CMK (cell line): ENCODE data around the gene FAM114A2.
A peak's percentile ranks its signal among the peaks of the same experiment; 100 is the strongest.
"Not testable (repeated sequence)": the region's sequence is repeated elsewhere in the genome, so short reads cannot be mapped to it uniquely, and the experiment has no call there.

Source experiments
- DNase-seq: peaks from one replicate; pipeline ENCODE4 v3.0.0-alpha.2; 2010; ENCODE audit warnings: low read depth

FAM114A2 gene

DNA sequence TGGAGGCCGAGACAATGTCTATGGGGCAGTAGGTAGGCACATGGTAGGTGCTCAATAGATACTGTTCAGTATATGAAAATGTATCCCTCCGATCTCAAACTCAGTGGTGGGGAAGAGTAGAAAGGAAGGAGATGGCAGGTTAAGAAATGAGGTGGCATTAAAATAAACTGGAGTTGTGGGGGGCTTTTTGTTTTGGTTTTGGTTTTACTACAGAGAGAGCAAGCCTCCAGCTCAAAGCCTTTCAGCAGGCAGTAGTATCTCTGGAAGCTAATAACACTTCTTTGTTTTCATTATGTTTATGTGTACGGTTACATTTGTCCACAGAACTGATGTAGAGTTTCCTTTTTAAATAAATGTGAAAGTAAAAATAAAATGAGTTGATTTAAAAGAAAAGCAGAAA is 8.6 kb upstream of the FAM114A2 start:
- DNase-seq = no peak

DNA sequence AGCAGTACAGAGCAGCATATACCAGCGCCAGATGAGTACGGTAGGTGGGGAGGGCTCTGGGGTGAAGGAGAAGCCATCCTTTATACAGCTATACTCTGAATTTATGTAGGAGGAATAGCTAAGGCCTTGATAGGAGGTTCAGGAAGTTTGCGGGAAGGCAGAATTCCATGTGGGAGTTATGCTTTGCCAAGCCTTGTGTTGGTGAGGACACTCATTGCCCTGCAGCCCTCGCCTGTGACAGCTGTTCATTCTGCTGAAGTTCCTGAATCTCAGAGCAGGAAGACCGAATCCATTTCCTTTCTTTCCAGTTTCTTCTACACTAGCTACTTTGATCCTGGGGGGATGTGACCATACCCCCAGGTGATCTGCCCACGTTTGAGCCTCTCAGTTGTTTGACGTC is 7.8 kb upstream of the FAM114A2 start:
- no peak for DNase-seq

DNA sequence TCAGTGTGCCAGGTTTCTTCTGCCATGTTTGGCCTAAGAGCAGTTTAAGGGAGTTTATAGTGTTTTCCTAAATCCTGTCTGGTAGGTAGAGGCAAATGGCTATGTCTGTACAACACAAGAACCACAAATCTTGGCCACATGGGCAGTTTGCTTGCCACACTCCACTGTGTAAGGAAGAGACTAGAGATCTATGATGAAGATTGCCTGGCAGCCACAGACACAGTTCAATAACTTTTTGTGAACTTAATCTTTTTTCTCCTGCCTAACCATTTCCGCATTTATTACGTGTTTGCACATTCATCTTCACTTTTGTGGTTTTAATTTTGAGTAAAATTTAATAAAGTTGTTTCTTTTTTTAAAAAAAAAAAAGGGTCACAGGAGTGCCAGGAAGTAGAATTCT is 5.9 kb upstream of the FAM114A2 start:
- DNase-seq = no peak

DNA sequence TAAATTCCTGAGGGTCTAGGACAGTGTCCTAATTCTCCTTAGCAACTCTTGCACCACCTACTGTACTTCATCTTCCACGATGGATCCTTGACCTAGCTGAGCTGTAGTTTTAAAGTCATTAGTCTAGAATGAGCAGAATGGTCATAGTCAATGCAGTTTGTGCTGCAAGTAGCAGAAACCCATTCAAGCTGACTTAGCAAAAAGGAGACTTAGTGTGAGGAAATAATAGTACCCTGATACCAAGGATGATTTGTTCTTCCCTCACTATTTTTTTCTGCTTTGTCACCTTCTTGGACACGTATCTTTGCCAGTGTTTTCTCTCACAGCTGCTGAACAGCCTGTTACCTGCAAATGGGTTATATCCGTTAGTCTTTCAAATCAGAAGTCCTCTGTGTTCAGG is 5.4 kb upstream of the FAM114A2 start:
- no peak for DNase-seq

DNA sequence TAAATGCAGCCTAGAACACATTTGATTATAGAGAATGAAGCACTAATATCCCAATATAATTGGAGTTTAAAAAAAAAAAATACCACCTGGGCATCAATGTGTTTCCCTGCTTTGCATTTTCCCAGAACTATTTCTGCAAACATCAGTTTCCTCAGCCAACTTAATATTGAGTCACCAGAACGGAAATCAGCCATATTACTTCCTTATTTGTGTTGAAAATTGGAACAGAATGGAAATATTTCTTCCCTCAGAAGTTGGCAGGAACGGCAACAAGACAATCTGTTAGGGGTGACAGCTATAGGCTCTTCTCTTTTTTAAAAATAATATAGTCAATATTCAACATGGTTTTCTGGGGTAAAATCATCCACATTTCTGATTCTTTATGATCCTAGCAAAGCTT is 4.1 kb upstream of the FAM114A2 start:
- no peak for DNase-seq

DNA sequence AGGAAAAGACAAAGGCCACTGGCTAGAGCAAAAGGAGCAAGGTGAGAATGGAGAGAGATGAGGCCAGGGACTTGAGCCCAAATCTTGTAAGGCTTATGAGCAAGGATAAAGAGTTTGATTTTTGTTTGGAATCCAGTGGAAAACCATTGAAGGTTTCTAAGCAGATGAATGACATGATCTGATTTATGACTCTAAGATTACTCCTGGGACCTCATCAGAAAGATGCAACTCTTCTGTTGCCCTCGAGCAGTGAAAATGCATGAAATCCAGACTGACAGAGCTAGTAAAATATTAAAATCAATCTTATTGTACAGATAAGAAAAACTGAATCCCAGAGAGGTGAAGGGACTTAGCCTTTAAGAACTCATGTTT is 734 bp upstream of the FAM114A2 start:
- no peak for DNase-seq

DNA sequence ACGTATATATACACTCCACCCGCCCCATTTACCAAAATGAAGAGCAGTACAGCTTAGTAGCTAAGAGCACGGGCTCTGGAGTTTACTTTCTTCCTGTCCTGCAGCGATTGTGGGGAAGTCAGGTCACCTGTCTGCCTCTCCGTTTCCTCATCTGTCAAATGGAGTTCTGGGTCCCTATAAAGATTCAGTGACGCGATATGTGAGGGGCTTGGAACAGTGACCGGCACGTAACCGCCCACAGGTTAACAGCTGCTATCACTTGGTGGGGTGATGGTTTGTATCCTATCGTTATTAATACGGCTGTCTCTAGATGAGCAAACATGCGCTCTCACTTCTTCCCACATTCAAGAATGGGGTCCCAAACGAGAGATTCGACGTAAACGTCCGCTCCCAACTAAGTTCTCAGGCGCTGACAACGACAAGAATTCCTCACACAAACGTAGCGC is 426 bp downstream of the FAM114A2 start:
- DNase-seq = peak; percentile 38

DNA sequence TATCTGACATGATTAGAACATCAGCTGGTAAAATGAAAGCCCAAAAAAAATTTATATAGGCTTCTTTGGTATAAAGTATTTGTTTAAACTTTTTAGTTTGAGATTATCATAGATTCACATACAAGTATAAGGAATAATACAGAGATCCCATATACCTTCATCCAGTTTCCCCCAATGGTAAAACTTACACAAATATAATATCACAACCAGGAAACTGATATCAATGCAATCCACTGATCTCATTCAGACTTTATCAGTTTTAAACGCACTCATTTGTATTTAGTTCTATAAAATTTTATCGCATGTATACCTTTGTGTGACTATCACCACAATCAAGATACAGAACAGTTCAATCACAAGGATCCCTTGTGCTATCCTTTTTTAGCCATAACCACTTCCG is 3.8 kb downstream of the FAM114A2 start:
- DNase-seq = no peak

DNA sequence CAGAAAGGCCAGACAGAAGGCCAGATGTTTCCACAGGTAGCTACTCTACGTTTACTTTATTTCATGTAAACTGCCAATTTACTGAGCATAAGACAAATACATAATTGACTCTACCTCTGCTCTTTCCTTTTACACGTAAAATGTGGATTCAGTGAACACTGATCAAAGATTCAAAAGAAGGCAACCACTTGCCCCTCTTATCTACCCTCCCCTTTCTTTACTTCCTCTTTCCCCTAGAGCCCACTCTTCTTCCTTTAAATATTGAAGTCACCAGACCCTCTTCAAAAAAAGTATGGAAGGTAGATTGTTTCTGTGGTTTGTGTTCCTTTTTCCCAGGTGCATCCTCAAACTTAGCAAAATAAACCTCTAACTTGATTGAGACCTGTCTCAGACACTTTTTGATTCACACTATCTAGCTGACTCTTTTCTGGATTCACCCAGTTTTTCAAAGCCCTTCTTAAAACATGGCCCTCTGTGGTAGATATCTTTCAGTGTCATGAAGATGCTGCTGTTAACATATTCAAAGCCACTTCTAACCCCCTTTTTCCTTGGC is 6.7 kb downstream of the FAM114A2 start:
- no peak for DNase-seq

DNA sequence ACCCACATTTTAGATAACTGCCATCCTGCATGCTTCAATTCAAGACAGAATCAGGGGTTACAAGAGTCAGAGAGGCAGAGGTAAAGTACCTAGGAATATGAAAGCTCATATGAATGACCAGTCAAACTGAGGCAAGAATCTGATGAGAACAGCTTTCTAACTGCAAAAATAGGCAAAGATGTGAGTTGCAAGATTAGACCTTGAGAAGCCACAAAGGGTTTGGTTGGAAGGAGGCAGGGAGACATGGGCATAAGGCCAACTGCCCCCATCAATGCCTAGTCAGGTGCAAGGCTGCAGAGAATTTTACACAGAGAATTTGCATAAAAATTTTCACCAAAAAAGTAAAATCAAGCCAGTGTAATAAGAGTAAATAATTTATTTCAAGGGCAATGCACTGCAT is 12.8 kb downstream of the FAM114A2 start:
- no peak for DNase-seq

DNA sequence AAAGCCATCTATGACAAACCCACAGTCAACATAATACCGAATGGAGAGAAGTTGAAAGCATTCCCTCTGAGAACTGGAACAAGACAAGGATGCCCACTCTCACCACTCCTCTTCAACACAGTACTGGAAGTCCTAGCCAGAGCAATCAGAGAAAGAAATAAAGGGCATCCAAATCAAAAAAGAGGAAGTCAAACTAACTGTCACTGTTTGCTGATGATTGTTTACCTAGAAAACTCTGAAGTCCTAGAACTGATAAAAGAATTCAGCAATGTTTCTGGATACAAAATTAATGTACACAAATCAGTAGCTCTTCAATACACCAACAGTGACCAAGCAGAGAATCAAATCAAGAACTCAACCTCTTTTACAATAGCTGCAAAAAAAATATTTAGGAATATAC is 19.8 kb downstream of the FAM114A2 start:
- DNase-seq = not testable (repeated sequence)

DNA sequence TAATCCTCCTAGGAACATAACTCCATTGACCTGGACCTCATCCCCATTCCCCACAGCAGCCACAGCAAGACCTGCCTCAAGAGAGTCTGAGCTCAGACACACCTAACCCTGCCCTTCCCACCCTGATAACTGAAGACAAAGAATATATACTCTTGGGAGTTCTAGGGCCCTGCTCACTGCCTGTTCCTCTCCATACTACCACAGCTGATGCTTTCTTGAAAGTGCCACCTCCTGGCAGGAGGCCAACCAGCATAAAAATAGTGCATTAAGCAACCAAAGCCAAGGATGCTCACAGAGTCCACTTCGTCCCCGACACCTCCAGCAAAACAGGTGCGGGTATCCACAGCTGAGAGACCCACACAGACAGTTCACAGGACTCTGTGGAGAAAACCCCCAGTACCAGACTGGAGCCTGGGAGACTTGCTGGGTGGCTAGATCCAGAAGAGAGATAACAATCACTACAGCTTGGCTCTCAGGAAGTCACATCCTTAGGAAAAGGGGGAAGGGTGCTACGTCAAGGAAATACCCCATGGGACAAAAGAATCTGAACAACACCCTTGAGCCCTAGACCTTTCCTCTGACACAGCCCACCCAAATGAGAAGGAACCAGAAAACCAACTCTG is 23.5 kb downstream of the FAM114A2 start:
- DNase-seq = no peak

DNA sequence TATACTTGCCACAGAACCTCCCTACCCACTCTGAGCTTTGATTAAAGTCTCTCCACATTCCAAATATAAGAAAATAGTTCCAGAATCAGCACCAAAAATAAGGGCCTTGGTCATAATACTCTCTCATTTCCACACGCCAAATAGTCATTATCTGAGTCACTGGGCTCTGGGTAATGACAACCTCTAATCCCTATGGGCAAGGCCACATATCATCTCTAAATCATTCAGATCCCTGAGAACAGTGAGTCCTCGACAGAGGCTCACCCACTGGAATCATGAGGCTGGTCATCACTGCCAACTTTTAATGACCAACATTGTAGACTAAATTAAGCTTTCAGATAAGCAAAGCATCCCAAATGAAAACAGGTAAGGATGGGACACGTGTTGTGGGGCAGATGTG is 28.1 kb downstream of the FAM114A2 start:
- no peak for DNase-seq

DNA sequence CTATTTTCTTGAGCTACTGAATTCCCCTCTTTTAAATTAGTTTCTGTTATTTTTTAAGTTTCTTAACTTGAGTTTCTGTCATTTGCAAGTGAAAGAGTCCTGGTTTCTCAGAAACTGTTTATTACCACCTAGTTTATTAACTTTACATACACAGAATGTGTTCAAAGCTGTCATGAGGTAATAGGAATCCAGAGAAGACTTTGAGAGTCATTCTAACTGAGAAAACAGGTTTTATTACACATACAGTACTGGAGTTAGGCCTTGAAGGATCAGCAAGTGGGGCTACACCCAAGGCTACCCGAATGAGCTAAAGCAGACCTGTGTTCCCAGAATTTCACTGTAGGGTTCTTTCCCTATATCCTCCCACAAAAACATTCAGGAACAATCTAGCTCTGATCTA is 33.1 kb downstream of the FAM114A2 start:
- DNase-seq = no peak

DNA sequence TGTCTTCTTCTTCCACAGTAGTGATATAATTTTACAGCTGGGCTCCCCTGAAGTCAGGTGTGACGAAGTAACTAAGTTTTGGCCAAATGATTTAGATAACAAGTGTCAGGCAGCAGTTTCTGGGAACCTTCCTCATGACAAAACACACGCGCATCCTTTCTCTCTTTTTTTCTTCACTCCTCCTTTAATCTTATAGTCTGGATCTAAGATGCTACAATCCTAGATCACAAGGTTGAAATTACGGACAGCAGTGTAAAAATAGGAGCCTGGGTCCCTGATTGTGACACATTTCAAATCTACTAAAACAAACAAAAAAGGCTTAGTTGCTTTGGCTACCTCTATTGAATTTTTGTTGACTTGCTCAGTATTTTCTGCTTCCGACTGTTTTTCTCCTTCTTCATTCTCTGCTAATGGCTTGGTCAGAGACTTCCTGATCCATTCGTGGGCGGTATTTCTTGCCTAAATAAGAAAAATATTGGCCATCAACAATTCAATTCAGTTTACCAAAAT is 36.1 kb downstream of the FAM114A2 start:
- DNase-seq = no peak

DNA sequence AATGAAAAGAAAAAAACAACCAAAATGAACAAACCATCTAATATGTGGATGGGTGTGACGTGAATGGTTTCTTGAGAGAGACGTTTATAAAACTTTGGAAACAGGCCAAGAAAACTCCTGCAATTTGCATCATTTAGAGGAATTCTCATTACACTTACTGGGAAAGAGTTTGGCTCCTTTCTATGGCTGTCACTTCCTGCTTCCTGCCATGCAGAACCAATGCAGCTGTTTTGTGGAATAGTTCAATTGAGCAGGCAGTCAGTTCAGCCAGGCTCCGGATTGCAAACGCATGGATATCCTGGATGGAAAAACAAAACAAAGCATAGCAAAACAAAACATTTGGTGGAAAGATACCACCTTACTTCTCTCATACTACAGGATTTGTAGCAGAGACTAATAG is 36.6 kb downstream of the FAM114A2 start:
- DNase-seq = no peak

DNA sequence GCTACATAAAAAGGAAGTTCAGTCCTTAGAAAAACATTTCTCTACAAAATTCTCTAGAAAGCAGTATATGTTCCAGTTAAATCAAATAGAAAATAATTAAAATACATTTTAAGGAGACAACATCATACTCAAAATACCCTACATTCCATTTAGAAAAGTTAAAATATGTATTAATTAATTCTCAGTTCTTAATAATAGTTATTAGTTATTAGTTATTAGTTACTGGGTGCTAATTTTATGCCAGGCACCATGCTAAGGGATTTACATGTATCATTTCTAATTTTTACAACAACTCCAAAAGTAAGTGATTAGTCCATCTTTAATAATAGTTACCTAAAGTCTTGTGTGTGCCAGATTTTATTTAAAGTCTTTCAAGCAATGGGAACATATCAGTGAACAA is 38.0 kb downstream of the FAM114A2 start:
- DNase-seq = no peak

DNA sequence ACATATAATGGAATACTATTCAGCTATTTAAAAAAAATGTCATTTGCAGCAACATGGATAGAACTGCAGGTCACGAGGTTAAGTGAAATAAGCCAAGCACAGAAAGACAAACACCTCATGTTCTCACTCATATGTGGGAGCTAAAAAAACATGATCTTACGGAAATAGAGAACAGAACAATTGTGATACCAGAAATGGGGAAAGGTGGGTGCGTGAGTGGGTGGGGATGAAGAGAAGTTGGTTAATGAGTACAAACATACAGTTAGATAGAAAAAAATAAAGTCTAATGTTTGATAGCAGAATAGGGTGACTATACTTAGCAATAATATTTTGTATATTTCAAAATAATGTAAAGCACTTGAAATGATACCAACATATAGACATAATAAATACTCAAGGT is 38.7 kb downstream of the FAM114A2 start:
- DNase-seq = no peak

DNA sequence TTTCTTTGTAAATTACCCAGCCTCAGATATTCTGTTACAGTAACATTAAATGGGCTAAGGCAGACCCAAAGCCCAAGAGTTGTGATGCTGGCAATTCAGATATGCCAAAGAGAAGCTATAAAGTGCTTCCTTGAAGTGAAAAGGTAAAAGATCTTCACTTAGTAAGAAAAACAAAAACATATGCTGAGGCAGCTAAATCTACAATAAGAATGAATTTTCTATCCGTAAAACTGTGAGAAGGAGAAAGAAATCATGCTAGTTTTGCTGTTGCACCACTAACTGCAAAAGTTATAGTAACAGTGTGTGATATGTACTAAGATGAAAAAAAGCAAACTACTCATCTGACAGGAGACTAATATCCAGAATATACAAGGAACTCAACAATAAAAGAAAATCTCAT is 39.9 kb downstream of the FAM114A2 start:
- DNase-seq = no peak

DNA sequence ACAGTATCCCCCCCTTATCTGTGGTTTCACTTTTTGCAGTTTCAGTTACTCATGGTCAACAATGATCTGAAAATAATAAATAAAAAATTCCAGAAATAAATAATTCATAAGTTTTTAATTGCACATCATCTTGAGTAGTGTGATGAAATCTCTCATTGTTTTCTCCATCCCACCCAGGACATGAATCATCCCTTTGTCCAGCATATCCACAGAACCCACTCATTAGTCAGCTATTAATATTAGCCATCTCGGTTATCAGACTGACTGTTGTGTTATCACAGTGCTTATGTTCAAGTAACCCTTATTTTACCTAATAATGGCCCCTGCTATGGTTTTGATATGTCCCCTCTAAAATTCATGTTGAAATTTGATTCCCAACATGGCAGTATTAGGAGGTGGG is 40.7 kb downstream of the FAM114A2 start:
- DNase-seq = no peak

DNA sequence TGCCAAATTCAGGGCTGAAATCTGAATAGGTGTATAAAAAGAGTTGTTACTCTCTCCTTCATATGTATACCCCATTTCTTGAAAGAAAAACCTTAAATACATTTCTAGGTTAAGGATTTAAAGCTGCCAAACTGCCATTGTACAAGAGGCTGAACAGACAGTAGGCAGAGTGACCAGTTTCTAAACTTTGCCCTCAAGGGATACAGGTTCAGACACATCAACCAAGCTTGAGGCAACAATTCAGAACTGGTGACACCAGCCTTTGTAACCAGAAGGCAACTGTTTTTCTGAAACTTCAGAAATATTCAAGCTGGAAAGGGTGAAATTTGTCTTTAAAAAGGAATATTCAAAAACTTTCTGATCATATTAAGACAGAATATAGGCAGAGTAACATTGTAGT is 47.5 kb downstream of the FAM114A2 start:
- no peak for DNase-seq

DNA sequence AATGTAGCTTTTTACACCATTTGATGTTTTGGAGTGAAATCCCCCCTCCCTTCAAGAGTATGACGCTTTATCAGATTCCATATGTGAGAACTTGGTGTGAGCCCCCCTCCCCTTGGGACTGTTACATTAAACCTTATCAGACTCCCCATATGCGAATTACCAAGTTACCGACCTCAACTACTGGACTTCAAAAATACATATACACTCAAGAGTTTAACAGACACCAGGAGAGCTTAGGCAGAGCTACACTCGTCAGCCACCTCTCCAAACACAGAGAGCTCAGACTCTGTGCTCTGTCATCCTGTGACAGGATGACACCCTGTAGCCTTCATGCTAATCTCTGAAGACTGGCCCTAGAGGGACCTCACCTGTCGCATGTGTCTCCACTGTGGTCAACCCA is 50.2 kb downstream of the FAM114A2 start:
- DNase-seq = no peak

DNA sequence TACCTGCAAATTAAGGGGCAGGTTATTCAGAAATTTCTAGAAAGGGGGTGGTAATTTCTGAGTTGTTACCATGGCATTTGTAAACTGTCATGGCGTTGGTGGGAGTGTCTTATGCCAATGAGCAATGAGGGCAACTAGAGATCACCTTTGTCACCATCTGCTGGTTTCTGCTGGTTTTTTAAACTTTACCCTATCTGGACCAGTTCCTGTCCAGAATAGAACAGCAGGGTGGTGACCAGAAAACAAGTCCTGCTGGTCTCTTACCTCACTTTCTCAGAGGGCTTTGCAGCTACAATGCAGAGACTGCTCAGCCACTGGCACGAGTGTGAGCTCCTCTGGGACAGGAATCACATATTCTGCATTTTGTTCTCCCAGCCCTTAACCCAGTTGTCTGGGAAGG is 51.4 kb downstream of the FAM114A2 start:
- no peak for DNase-seq

DNA sequence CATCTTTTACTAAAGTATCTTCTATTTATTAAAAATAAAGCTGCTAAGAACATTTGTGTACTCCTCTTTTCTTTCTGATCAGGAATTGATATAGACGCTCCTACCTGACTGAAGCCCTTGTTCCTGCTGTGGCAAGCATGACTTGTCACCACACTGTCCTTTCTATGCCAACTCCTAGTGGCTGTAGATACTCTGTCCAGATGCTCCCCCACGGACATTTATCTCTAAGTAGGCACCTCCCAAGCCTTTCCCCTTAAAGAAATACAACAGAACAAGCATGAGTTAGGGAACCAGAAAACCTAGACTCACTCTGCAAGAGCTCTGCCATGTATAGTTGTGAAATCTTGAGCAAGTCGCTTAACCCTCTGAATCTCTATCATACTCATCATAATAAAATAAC is 53.2 kb downstream of the FAM114A2 start:
- no peak for DNase-seq
